Measurements from ENCODE around the gene HSH2D.
"Not testable (repeated sequence)": the region's sequence is repeated elsewhere in the genome, so short reads cannot be mapped to it uniquely, and the experiment has no call there.

The HSH2D gene, protein sequence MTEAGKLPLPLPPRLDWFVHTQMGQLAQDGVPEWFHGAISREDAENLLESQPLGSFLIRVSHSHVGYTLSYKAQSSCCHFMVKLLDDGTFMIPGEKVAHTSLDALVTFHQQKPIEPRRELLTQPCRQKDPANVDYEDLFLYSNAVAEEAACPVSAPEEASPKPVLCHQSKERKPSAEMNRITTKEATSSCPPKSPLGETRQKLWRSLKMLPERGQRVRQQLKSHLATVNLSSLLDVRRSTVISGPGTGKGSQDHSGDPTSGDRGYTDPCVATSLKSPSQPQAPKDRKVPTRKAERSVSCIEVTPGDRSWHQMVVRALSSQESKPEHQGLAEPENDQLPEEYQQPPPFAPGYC

DNA sequence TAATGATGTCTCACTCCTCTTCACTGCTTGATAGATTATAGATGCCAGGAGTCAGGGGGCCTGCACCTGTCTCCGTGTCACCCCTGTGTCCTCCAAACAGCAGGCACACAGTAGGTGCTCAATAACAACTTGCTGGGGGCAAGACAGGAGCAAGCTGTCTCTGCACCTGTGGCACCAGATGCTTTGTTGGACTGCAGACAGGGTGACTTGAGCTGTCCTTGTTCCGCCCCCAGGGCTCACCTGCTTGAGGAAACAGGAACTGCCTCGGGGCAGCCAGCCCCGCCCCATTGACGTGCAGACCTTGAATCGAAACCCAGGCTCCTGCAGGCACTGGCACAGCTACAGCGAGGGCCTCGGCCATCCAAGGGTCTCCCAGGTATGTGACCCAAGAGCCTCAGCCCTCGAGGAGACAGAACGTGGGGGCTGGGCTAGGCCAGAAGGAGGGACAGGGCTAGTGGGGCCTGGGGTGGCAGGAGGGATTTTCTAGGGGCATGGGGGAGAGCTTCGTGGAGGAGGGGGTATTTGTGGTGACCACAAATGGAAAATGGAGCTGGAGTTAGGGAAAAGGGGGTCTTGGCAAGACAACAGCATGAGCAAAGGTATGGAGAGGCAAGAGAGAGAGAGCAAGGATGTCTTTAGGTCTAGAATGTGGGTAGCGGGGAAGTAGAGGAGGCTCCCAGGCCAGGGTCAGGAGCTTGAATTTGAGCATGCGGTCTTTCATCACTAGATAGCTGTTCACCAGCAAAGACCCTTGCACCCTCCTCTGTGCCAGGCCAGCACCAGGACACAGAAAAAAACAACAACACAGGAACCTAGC, at the start of gene HSH2D:
Gene HSH2D (plus strand): TSS at position 287 of the 817 bp plus-strand sequence. CDS start 5,066 bp downstream, outside the sequence.
- peak; percentile 51 for DNase-seq

DNA sequence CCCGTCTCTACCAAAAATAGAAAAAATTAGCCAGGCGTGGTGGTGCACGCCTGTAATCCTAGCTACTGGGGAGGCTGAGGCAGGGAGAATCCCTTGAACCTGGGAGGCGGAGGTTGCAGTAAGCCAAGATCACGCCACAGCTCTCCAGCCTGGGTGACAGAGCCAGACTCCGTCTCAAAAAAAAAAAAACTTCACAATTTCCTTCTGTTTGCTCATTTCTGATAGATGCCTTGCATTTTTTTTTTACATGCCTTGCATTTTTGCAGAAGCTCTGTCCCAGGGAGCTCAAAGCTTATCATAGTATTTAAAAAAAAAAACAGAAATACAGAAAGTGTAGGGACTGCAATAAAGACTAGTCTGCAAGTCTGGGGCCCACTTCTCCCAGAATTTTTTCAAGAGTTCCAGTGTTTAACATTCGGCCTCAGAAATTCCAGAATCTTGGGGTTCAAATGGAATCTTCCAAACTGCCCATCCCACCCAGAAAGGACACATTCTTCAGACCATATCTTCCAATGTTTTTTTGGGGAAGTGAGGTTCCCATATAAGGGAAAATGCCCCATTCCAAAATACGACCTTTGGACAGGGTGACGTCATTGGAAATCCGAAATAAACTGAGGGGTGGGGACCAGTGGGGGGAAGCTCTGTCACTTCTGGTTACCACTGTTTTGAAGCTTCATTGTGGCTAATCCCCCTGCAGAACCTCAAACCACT, 49.0 kb upstream of the HSH2D start:
- DNase-seq: no peak

DNA sequence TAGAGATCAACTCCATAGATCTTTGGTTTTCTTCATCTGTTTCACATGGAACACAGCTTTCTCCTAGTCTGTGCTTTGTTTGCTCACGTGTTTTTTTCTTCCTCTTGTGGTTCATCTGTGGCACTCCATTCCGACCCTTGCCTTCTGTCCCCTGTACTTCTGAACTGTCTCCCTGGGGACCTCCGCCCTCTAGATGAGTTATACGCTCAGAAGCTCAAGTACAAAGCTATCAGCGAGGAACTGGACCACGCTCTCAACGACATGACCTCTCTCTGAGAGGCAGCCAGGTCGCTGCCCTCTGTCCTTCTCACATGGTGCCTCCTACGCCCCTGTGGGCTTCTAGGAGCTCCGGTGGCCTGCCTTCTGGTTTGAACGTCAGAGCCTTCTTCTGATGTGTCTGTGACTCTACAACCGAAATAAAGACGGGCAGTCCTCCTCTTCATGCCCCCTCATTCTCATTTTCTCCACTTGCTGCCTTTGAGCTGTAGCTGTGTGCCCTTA, 48.4 kb upstream of the HSH2D start:
- peak; percentile 26 for DNase-seq

DNA sequence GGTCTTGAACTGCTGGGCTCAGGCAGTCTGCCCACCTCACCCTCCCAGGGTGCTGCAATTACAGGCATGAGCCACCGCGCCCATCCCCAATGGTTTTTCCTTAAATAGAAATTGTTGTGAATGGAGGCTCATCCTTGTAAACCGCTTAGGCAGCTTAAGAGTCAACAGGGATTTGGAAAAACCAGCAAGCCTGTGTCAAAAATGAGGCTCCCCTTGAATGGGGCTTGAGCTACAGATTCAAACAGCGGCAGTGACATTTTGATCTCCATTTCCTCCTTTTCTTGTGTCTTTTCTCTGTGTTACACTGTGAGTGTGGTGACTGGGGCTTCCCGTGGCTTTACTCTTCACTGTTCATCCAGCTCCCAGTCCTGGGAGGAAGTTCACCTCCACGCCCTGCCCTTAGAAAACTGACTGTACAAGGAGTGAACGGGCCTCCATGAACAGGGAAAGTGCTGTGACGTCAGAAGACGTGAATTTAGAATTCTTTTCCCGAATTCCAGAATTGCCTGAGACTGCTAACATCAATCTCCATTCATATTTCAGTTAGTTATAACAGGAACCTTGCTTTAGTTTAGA, 47.1 kb upstream of the HSH2D start:
- no peak for DNase-seq

DNA sequence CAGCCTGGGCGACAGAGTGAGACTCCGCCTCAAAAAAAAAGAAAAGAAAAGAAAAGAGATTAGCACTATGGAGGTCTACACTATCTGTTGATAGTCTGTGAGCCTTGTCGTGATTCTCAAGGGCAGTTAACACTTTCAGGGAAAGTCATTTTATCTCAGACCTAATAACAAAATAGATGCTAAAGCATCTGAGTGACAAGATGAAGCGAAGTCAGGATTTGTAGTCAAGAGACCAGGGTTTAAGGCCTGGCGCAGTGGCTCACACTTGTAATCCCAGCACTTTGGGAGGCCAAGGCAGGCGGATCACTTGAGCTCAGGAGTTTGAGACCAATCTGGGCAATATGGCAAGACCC, 45.1 kb upstream of the HSH2D start:
- no peak for DNase-seq

DNA sequence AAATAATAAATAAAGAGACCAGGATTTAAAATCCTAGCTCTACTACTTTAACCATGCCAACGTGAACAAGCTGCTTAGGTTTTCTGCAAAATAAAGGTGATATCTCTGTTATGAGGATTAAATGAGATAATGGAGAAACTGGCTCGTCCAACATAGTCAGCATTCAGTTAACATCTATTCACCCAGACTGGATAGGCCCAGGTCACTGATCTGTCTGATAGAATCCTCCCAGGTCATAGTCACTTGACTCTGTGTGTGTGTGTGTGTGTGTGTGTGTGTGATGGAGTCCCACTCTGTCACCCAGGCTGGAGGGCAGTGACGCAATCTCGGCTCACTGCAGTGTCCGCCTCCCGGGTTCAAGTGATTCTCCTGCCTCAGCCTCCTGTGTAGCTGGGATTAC, 44.7 kb upstream of the HSH2D start:
- DNase-seq: no peak

DNA sequence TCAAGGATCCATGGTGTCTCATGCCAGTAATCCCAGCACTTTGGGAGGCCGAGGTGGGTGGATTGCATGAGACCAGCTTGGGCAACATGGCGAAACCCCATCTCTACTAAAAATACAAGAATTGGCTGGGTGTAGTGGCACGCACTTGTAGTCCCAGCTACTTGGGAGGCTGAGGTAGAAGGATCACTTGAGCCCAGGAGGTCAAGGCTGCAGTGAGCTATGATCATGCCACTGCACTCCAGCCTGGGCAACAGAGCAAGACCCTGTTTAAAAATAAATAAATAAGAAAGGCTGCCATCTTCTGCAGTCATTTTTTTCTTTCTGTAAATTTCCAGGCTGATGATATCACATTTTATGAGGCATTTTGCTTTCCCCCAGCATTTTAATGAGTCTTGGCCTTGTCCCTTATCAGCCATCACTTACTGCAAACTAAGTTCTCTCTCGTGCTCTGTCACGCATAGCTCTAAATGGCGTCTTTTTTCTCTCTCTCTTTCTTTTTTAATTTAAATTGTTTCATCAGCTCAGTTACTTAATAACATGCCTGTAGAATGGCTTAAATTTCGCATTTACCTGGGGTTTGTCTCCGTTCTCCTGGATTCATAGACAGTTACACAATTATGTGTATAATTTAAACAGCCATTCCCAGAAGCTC, 44.0 kb upstream of the HSH2D start:
- not testable (repeated sequence) for DNase-seq

DNA sequence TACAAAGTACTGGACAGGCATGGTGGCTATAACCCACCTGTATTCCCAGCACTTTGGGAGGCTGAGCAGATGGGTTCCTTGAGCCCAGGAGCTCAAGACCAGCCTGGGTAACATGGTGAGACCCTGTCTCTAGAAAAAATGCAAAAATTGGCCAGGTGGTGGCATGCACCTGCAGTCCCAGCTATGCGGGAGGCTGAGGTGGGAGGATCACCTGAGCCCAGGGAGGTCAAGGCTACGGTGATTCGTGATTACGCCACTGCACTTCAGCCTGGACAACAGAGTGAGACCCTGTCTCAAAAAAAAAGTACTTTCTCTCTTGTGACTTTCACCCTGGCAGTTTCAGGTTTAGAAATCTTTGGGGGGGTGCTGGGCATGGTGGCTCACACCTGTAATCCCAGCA, 43.0 kb upstream of the HSH2D start:
- DNase-seq: no peak

DNA sequence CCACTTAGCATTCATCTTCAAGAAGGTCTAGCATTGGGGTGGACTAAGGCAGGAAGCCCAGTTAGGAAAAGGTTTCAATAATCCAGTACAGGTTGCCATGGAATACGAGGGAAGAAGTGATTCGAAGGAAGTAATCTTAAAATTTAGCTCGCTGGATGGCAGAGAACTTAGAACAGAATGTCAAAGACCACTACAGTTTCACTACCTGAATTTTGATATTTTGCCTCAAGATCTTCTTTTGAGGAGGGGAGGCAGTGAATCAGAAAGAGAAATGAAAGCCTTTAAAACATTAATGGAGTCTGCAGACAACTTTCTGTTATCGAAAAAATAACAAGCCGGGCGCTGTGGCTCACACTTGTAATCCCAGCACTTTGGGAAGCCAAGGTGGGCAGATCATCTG, 38.8 kb upstream of the HSH2D start:
- no peak for DNase-seq

DNA sequence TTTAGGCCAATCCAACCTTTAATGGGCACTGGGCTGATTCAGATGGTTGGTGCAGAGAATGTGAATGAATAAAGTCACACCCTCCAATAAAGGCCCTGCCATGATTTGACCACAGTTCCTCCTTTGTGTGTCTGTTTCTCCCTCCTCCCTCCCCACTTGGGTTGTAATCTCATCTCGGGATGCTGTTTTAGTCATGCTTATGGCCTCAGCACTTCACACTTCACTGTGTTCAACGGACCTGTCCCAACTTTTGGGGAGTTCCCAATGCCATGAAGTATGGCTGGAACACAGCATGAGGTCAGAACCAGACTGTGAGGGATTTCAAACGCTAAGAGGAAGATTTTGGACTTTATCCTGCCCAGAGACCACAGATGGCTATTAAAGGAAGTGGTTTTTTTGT, 37.4 kb upstream of the HSH2D start:
- no peak for DNase-seq

DNA sequence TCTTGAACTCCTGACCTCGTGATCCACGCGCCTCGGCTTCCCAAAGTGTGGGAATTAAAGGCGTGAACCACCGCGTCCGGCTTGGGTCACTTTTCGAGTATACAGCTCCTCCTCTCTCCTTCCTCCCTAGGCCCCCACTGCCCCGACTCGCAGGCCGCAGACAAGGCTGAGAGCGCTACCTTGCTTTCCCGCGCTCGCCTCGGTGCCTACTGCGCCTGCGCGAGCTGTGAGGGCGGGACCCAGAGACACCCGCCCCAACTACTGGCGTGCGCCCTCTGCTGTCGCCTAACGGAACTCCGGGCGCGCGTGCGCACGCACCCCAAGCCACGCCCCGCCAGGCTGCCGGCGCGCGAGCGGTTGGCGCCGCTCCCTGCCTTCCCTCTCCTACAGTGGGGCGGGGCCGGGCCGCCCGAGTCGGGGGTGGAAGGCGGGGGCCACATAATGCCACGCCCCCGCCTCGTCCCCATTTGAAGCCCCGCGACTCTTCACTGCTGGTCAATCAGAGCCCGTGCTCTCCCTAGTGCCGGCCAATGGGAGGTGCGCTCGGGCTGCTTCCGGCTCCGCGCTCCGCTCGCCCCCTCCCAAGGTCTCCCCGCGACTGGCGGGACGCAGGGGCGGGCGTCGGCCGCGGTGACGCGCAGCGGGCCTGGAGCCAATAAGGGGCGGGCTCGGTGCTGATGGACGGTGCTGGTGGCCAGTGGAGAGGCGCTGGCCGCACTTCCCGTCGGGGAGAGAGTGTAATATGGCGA, 32.2 kb upstream of the HSH2D start, which contains the start of gene RAB8A:
Gene RAB8A (plus strand): TSS at position 730 of the 749 bp plus-strand sequence. CDS start 13 bp downstream, at position 743.
- peak; percentile 98 for DNase-seq

DNA sequence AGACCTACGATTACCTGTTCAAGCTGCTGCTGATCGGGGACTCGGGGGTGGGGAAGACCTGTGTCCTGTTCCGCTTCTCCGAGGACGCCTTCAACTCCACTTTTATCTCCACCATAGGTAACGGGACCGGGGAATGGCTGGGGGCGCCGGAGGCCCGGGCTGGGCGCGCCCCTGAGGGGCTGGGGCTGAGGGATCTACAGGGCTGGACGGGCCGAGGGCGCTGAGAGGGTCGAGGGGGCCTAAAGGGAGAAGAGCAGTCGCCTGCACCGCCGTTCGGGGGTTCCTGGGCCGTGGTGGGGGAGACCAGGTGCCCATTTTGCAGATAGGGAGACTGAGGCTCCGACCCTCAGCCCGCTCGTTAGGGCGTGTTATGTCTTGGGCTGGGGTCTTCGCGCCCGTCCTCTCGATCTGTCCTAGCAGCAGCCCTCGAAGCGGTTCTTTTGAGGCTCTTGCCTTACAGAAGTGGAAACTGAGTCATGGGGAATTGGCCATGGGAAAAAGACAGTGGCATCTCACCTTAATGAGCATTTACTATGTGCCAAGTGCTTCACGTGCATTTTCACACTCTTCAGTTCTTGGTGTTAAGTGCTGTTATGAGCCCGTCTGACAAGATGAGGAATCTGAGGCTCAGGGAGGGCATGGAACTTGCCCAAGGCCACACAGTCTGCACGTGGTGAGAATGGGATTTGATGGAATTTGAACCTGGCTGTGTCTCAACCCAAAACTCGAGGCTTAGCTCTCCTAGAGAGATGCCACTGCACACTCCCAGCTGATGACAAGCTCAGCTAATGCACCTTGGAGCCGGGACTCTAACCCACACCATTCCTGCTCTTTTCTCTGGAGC, 31.4 kb upstream of the HSH2D start:
- no peak for DNase-seq

DNA sequence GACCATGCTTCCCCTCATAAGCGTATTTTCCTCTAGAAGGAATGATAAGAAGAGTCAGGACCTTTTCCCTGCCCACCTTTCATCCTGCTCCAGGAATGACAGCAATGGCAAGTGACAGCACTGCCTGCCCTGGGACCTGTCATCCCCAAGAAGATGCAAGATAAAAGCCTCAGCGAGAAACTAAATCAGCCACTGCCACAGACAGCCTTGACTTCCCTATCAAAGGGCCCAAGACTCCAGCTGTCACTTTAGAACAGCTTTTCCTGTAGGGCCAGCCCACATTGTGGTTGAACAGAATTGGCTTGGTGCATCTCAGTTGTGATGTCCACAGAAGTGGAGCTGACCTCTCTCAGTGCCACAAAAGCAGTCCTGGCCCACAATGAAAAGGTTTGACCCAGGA, 30.7 kb upstream of the HSH2D start:
- no peak for DNase-seq

DNA sequence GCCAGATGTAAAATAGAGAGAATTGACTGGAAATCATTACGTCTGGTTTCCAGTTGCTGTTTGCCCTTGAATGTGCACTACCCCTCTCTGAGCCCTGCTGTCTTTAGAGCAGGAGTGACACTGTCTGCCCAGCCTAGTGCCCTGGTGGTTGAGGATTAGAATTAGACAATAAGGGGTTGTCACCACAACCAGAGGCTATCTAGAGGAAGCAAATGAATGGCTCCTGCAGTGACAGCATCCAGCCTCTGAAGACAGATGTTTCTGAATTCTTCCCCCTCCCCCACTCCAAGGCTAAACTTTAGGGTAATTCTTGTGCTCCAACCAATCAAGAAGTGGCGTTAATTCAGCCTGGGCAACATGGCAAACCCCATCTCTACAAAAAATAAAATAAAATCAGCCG, 29.8 kb upstream of the HSH2D start:
- DNase-seq: no peak

DNA sequence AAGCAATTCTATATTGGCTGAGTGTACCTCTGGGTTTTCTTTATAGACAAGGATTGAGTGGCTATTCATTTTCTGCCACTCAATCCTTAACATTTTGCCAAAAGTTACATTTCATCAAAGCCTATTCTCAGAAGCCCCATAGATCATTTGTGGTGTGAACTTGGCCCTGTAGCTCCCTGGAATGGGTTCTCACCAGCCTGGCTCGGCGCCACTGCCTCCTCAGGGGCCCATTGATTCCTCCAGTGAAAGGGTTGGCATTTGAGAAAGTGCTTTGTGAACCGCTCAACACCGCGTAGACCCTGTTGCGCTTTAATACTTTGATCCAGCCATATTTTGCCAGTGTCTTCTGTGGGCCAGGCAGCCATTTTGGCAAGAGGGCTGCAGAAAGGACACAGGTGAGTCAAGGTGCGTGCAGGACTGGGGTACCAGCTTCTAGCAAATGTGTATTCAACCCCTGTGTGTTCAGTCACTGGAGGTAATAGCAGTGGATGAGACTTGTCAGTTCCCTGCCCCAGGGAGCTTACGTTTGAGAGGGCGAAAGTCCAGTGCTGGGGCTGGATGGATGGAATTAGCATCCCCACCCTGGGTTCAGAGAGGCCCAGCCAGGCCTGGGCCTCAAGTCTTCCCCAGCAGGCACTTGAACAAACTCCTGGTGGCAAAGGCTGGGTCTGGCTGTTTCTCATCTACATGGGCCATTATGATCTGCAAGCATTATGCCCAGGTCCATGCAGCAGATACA, 28.0 kb upstream of the HSH2D start:
- DNase-seq: no peak

DNA sequence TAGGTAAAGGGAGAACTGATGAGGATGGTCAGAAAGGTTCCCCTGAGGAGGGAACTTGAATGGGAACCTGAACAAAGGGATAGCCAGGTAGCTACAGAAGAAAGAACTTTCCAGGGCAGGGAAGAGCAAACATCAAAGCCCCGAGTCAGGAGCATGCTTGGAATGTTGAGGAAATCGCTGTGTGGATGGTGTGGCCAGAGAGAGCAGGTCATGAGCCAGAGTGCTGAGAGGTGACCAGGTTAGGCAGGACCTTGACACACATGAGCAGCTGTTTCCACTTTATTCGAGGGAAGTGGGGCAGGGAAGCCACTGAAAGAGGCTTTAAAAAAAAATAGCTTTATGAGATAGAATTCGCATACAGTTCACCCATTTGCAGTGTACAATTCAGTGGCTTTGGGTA, 27.4 kb upstream of the HSH2D start:
- DNase-seq: no peak

DNA sequence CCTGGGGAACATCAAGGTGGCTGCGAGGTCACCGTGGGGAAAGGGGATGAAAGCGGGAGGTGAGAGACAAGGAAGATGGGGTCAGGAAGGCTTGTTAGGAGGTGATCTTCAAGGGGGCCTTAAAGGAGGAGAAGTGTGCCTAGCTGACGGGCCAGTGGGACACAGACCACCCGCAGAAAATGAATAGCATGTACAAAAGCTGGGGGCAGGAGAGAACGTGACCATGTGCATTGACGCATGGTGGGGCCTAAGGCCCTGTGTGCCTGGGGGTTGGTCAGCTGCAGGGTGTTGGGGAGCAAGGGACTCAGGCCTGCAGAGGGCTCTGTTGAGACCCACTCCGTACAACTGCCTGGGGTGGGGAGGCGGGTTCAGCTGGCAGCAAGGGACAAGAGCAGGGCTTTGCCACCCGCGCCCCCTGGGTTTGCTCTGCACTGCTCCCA, 25.9 kb upstream of the HSH2D start:
- DNase-seq: no peak

DNA sequence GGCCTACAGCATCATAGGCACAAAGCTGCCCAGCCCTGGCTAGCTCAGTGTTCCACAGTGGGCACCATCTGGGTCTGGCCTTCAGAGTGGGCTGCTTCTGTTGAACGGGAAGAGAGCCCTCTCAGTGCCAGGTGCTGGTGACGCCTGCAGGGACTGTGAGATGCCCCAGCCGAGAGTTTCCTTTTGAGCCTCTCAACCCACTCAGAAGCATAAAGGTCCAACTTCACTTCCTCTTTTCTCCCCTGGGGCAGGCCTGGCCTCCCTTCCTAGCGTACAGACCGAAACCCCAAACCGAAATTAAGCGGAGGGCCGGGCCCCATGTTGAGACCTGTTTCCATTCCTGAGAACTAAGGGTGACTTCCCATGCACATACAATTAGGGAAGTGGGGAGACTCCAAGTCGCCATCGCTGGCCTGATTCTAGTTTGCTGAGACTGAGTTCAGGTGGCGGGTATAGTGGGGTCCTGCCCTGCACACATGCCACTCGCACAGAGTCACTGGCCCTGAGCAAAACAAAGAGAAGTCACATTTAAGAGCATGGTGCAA, 24.9 kb upstream of the HSH2D start:
- no peak for DNase-seq

DNA sequence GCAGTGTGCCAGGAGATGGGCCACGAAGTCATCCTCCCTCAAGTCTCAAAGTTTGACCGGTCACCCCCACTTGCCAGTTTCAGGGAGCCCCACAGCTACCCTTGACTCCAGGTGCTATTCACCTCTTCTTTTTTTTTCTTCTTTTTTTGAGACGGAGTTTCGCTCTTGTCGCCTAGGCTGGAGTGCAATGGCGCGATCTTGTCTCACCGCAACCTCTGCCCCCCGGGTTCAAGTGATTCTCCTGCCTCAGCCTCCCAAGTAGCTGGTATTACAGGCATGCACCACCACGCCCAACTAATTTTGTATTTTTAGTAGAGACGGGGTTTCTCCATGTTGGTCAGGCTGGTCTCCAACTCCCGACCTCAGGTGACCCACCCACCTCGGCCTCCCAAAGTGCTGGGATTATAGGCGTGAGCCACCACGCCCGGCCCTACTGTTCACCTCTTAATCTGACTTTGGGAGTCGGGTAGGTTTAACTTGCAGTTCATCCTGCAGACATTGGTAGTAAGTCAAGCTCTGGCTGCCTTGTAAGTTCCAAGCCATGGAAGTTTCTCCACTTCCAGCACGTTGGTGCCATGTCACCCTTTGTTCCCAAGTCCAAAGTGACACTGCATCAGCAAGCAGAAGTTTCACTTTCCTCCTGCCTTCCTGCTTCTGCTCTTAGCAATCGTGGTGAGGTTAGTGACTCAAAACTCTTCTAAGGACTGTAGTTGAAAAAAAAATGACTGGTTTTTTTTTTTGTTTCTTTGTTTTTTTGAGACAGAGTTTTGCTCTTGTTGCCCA, 24.2 kb upstream of the HSH2D start:
- DNase-seq: not testable (repeated sequence)

Data from NCI-H2171 treated with DMSO at 0.1 percent for 48 hours (cell line).